ENCODE results near the gene TTBK1.

The TTBK1 gene

DNA sequence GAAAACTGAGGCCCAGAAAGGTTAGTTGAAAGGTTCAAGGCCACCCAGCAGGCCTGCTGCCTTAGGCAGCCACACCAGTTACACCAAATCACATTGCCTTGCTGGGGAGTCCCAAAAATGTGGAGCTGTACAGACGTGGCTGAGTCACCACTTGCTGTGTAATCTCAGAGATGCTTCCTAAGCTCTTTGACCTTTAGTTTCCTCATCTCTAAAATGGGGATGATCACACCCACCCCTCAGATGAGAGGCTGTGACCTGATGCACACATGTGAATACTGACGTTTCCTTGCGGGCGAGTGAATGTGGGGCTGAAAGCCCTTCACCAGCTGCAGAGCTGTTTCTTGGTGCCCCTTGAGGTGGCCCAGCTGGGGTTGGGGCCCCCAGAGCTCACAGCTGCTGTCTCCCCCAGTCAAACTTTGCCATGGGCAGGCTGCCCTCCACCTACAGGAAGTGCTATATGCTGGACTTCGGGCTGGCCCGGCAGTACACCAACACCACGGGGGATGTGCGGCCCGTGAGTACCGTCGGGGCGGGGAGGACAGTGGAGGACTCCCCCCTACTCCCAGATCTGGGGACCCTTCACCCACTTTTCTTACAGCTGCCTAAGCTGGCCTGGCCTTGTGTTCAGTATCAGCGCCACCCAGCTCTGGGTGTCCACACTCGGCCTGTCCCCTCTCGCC lies 11.0 kb downstream of the TTBK1 start:
- in situ Hi-C loops (cut with MboI; ENCODE audit: low sequenced_read_pairs), result no loop called here

DNA sequence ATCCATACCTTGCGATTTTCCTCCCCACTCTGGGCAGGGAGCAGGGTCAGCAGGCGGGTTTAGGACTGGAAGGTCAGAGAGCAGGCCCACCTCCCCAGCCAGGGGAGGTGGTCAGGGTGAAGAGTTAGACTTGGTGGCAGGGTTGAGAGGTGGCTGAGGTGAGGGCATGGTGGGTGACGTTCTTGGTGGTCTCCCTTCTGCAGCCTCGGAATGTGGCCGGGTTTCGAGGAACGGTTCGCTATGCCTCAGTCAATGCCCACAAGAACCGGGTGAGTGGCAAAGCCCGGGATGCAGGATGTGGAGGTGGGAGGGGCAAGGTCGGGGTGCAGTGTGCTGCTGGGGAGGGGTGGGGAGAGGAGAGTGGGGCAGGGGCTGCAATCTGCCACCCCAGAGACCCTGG lies 11.6 kb downstream of the TTBK1 start:
- in situ Hi-C loops (cut with MboI; ENCODE audit: low sequenced_read_pairs), result no loop called here

- in situ Hi-C loops (cut with MboI; ENCODE audit: low sequenced_read_pairs), result no loop called here
These were observed 12.2 kb downstream of the TTBK1 start for GRCh38 chr6:43255408-43256054.

GRCh38 chr6:43256670-43257366 lies 13.5 kb downstream of the TTBK1 start:
- in situ Hi-C loops (cut with MboI; ENCODE audit: low sequenced_read_pairs), result no loop called here

GRCh38 chr6:43257367-43258145 lies 14.3 kb downstream of the TTBK1 start:
- in situ Hi-C loops (cut with MboI; ENCODE audit: low sequenced_read_pairs), result no loop called here

DNA sequence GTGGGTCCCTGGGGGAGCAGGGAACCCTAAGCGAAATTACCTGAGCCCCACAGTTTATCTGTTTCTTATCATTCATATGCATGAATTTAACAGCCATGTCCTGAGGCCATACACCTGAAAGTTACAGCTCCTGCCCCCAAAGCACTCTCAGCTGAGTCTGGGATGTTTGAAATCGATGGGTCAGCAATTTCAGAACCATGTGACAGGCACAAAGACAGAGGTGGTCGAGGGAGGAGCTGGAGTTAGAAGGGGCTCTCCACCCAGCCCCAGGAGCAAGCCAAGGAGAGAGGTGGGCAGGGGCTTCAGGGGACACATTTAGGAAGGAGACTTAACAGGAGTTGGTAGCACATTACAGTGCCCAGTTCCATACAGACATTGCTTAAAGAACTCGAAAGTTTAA lies 14.9 kb downstream of the TTBK1 start:
- in situ Hi-C loops (cut with MboI; ENCODE audit: low sequenced_read_pairs), result no loop called here

DNA sequence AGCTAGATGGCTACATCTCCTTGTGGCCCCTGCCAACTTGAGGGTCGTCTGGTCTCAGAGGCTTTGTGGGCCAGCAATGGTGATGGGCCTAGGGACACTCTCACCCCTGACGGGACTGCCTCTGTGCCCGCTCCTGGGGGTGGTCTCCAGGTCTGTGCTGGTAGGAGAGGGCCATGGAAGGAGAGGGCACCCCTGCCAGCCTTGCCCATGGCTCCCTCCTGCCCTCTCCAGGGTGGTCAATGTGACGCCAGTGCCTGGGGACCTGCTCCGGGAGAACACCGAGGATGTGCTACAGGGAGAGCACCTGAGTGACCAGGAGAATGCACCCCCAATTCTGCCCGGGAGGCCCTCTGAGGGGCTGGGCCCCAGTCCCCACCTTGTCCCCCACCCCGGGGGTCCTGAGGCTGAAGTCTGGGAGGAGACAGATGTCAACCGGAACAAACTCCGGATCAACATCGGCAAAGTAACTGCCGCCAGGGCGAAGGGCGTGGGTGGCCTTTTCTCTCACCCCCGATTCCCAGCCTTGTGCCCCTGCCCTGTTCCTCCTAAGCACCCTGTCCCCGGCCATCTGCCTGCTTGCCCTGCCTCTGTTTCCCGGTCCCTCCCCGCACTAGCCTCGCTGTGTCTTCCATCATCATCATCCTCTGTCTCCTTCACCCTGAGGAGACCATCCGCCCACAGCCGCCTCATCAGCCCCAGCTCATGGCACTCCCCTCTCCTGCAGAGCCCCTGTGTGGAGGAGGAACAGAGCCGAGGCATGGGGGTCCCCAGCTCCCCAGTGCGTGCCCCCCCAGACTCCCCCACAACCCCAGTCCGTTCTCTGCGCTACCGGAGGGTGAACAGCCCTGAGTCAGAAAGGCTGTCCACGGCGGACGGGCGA lies 15.8 kb downstream of the TTBK1 start:
- in situ Hi-C loops (cut with MboI; ENCODE audit: low sequenced_read_pairs), result no loop called here

GRCh38 chr6:43260791-43261190 lies 17.5 kb downstream of the TTBK1 start:
- in situ Hi-C loops (cut with MboI; ENCODE audit: low sequenced_read_pairs), result no loop called here

GRCh38 chr6:43261198-43261597 lies 17.9 kb downstream of the TTBK1 start:
- in situ Hi-C loops (cut with MboI; ENCODE audit: low sequenced_read_pairs), result no loop called here

DNA sequence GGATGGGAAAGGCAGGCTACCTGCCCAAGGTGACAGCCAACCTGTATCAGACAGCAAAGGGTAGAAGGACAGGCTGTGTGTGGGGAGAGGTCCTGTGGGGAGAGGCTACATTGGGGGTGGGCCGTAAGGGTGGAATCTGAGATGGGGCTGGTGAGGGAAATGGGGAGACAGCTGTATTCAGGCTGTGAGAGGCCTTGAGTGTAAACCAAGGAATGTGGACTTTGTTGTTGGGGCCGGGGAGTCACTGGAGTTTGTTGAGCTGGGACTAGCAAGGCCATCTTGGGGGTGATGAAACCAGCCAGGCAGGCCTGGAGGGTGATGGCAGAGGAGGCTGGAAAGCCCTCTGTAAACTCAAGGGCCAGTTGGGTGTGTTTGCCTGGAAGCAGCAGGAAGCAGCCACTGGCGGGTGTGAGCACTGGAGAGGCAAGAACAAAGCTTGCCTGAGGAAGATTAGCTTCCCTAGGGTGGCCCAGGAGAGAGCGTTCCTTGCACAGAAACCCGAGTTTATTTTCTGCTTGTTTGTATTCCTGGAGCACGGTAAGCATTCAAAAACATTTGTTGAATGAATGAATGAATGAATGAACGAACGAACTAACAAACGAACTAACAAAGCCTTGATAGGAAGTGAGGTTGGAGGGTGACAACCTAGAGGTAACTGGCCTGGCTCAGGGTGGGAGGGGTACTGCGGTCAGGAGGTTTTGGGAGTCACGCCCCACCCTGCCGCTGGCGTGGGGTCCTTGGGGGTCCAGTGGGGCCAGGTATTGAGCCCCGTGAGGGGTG lies 18.9 kb downstream of the TTBK1 start:
- in situ Hi-C loops (cut with MboI; ENCODE audit: low sequenced_read_pairs), result no loop called here

DNA sequence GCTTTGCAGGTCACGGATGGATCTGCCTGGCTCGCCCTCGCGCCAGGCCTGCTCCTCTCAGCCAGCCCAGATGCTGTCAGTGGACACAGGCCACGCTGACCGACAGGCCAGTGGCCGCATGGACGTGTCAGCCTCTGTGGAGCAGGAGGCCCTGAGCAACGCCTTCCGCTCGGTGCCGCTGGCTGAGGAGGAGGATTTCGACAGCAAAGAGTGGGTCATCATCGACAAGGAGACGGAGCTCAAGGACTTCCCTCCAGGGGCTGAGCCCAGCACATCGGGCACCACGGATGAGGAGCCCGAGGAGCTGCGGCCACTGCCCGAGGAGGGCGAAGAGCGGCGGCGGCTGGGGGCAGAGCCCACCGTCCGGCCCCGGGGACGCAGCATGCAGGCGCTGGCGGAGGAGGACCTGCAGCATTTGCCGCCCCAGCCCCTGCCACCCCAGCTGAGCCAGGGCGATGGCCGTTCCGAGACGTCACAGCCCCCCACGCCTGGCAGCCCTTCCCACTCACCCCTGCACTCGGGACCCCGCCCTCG lies 19.6 kb downstream of the TTBK1 start:
- in situ Hi-C loops (cut with MboI; ENCODE audit: low sequenced_read_pairs), result no loop called here

- in situ Hi-C loops (cut with MboI; ENCODE audit: low sequenced_read_pairs), result no loop called here
These were observed 20.3 kb downstream of the TTBK1 start for GRCh38 chr6:43263314-43264178.

DNA sequence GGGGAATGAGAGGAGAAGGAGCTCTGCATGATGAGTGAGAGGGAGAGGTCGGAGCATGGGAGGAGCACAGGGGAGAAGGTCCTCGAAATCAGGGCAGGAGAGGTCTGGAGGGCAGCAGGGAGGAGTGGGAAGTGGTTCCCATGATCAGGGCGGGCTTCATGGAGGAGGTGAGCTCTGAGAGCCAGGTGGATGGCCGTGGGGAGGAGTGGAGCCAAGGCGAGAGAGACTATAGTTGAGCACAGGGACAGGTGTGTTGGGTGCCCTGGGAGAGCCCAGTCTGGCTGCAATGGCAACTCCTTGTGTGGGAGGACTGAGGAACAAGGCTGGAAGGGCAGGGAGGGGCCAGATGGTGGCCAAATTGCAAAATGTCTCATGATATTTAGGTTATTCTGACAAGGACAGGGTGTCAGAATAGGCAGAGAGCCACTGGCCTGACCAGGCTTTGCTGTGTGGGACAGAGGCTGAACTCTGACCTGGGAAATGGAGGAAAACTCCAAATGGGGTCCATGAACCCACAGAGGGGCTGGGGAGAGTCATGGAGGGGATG lies 21.4 kb downstream of the TTBK1 start:
- in situ Hi-C loops (cut with MboI; ENCODE audit: low sequenced_read_pairs), result no loop called here

DNA sequence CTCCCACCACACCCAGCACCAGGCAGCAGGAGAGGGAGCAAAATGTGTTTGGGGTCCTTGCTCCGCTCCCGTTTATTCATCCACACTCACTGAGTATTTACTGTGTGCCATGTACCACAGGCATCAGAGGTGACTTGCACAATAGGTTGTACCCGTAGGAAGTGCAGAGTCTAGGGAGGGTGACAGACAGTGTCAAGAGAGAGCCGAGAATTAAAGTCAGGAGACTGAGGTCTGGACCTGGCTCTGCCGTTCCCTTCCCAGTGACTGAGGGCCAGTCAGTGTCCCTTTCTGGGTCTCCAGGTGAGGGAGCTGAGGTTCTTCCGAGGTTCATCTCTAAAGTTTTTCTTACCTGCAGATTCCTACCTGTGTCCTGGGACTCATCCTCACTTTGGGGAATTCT lies 22.3 kb downstream of the TTBK1 start:
- in situ Hi-C loops (cut with MboI; ENCODE audit: low sequenced_read_pairs), result no loop called here

DNA sequence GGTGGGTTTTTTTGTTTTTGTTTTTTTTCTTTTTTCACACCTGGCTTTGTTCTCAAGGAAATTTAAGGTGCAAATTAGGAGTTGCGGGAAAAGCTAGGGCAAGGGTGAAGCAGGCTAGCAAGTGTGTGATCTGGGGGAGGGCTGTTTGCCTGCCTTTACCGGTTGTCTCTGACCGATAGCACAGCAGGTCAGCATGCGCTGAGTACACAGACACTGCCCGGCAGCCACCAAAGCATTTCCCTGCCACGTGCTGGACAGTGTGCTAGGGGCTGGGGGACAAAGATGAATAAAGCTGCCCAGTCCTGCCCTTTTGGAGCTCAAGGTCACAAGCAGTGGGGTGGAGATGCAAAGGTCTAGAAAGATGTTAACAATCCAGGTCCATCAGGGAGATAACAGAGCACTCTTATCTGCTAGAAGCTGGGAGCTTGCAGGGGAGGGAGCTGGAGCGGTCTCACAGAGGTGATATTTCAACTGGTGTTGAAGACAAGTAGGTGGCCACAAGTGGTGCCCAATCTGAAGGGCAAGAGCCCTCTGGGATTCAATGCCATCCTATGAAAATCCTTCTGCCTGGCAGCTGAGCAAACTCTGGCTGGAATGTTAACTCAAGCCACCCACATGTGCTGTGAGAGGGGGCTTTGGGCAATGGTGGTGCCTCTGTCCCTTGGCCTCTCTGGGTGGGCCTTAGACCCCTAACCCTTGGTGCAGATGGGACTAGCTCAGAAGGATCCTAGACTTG lies 24.5 kb downstream of the TTBK1 start:
- in situ Hi-C loops (cut with MboI; ENCODE audit: low sequenced_read_pairs), result no loop called here

- in situ Hi-C loops (cut with MboI; ENCODE audit: low sequenced_read_pairs), result no loop called here
These were observed 25.0 kb downstream of the TTBK1 start for GRCh38 chr6:43268355-43268700.

DNA sequence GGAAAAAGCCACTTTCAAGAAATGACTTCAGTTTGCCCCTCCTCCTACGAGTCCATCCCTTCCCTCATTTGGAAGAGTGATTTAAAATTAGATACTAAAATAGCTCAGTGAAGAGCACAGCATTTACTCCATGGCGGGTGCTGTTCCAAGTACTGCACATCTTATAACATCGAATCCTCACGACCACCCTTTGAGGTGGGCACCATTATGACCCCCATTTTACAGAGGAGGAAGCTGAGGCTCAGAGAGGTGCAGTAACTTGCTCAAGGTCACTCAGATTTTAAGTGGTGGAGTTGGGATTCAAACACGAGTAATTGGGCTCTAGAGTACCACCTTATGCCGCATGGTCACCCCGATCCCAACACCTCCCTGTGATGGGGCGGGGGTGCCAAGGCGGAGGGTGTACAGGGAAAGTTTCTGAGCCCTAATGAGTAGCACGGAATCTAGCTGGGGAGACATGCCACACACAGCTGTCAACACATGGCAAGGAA lies 25.5 kb downstream of the TTBK1 start:
- in situ Hi-C loops (cut with MboI; ENCODE audit: low sequenced_read_pairs), result no loop called here

All from hTERT RPE-1 (cell line).